Measurements from ENCODE around the gene FHAD1.
"Not testable (repeated sequence)": the region's sequence is repeated elsewhere in the genome, so short reads cannot be mapped to it uniquely, and the experiment has no call there.

Gene FHAD1

DNA sequence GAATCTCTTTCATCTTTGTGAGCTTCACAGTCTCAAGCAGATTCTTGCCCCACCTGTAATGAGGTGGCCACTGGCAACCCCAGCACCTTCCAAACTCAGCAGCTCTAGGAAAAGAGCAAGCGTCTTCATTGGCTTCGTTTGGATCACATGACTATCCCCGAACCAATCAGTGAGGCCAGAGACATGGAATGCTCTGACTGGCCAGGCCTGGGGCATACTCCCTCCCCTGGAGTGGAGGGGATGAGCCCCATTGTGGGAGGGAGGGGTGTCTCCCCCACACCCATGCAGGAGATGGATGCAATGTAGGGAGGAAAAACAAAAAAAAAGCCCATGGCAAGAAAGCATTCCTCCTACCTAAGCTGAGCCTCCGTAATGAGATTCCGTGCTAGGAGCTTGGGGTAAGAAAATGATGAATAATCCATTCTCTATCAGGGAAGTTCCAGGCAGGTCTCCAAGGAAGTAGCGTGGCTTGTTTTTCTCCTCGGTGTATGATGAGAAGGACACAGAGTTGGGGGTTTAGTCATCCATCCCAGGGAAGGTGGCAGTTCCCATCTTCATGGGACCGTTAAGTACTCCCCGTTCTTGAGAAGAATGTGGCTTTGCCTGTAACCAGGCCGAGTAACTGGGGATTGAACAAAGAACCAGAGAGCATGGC, 32.7 kb downstream of the FHAD1 start:
- no peak for DNase-seq

DNA sequence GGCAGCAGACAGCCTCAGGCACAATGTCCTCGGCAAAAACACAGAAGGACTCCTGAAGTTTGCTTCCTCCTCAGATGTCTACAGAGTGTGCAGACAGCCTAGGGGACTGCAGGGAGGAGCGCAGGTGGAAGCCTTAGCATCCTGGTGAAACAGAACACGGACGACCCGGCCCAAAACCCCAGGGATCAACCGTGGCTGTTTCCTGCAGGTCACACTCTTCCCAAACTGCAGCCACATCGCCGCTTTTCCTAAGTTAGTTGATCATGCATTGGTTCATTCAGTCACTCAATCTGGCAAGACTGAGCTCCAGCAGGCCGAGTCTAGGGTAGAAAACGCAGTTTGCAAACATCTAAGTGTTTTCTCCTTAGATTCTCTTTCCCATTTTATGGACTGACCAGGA, 33.4 kb downstream of the FHAD1 start:
- DNase-seq, result no peak

DNA sequence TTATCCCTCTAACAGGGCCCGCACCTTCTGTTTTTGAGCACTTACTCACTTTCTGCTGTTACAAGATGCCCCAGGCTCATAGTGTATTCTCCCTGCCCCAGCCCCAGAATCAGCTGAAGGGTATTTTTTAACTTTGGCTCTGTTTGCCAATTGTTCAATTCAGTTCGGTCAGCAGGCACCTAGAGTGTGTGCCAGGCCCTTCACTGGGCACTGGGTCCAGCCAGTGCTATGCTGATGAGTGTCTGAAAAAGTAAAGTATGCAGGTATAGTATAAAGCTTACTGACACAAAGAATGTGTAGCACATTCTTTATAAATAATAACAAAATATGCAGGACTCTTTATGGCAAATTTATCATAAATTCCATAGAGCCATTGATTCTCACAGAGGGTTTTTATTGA, 35.0 kb downstream of the FHAD1 start:
- DNase-seq, result no peak

DNA sequence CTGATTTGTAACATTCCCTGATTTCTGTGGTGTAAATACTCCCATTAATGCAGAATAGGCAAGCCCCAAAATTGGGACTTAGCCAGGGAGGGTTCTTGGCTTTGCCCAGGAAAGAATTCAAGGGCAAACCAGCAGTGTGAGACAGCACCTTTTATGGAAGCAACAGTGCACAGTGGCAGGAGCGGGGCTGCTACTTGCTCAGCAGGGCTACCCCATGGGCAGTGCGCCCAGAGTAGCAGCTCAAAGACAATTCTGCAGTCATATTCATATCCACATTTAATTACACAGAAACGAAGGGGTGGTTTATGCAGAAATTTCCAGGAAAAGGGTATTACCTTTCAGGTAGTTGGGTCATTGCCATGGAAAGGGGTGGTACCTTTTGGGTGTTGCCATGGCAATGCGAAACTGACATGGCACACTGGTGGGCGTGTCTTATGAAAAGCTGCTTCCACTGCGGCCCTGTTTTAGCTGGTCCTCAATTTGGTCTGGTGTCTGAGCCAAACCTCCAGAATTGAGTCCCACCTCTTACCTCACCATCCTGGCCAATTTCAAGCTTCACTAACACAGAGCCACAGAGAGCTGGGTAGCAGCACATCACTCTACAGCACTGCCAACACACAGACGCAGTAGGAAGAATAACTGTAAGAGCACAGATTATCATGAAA, 35.9 kb downstream of the FHAD1 start:
- no peak for DNase-seq

DNA sequence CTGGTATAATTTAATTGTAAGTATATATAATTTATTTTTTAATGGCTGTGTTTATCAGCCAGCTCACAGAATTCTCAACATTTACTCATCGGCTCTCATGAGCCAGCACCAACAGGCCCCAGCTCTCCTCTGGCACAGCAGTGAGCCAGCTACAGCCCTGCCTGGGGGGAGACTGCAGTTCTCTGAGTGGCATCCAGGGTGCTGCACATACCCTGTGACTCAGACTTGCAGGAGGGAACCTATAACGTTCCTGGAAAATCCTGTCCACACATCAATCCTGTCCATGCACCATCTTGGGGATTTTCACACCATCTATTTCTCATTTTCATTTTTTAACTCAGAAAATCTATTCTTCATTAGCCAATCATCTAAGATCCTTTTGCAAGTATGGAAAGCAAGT, 36.5 kb downstream of the FHAD1 start:
- no peak for DNase-seq

DNA sequence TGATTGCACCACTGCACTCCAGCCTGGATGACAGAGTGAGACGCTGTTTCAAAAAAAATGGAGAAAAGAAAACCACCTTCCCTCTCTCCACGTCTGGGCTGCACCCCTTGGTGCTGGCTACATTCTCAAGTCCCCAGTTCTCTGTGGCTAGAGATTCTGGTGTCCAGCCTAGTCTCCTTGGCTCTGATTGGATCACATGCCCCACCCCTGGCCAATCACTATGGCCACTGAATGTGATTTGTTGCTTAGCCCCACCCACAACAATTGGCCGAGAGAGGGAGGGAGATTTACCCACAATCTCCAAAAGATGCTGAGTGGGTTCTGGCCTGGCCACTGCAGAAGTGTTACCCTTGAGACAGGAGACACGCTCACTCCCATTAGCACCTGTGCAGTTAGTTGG, 39.4 kb downstream of the FHAD1 start:
- no peak for DNase-seq

DNA sequence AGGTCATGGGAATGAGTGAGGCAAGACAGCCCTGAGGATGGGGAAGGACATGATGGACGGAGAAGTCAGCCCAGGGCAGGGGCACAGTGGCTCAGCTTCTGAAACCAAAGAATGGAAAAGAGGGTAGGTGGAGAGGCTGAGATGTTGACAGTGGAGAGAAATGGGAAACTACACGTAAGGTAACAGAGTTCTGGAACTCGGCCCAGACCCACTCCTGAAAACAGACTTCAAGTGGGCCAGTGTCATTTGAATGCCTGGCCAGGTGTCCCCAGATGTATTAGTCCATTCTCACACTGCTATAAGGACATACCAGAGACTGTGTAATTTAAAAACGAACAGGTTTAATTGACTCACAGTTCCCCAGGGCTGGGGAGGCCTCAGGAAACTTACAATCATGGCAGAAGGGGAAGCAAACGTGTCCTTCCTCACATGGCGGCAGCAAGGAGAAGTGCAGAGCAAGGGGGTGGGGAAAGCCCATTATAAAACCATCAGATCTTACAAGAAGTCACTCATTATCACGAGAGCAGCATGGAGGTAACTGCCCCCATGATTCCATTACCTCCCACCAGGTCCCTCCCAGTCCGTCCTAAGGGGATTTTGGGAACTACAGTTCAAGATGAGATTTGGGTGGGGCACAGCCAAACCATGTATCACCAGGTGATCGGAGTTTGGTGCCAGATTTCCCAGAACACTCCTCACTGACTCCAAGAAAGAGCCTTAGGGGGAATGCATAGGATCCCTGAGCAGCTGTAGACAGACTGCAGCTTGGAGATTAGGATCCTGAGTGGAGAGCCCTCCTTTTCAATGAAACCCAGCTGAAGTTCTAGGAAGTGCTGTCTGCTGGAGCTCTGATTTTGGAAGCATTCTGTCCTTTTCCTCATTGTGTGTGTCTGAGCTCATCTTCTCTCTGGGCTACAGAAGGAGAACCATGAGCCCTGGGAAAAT, 40.3 kb downstream of the FHAD1 start:
- DNase-seq, result no peak

DNA sequence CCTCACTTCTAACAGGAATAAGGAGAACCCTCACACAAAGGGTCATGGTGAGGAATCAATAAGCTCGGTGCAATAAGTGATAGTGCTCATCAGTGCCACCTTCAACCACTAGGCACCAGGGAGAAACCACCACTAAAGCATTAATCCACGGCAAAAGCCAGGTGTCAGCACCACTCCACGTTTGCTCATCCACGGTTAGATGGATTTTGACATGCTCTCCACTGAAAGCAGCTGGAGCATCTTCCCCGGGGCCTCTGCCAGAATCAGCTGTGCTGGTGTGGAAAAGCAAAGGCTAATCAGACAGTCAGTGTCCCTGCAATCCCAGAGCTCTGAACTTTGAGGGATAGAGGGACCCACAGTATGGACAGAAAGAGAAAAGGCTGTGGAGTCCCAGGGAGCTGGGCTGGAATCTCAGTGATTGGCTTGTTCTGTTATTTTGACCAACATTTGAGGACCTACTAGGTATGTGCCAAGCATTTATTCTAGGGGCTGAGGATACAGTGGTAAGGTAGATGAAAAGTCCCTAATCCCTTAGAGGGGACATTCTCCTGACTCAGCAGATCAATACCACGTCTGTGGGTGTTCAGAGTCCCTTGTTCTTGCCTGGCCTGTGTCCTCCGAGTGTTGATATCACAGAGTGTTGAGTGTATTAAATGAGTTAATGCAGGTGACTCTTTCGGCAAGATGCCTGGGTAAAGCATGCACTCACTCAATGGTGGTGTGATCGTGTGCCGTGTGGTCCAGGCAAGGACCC, 41.3 kb downstream of the FHAD1 start:
- DNase-seq, result no peak

DNA sequence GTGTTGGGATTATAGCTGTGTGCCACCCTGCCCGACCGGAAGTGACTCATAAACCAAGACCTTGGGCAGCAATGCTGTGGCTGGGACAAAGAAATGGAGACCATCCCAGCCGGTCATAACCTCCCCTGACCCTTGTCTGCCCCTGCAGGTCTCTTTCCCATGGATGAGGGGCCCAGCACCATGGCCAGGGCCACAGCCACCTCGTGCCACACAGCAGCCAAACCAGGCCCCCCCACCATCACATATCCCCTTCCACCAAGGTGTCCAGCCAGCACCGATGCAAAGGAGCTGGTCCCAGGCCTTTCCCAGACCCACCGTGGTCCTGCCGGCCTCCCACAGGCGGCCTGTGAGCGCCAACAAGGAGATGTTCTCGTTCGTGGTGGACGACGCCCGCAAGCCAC, 42.2 kb downstream of the FHAD1 start:
- DNase-seq, result no peak

DNA sequence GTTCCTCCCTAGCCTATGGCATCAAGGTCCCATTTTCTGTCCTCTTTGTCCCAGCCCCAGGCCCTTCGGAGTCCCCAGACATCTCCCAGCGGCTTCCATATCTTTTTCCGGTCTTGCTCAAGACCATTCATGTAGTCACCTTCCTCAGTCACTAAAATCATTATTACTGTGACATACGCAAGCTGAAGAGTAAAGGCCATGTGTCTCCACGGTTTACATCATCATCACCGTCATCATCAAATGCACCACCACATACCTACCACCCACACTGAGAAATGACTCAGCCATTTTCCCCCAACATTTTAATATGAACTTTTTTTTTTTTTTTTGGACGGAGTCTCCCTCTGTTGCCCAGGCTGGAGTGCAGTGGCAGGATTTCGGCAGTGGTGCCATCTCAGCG, 43.4 kb downstream of the FHAD1 start:
- DNase-seq, result no peak

DNA sequence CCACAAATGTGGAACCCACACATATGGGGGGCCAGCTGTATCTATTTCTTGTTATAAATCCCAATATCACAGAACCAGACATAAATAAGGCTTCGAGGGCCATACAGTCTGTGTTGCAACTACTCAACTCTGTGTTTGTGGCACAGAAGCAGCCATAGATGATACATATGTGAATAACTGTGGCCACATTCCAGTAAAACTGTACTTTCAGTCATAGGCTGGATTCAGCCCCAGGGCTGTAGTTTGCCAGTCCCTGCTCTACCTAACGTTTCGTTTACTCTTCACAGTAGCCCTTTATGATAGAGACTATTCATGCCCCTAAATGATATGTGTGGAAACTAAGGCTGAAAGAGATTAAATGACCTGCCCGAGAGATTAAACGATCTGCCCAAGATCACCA, 48.7 kb downstream of the FHAD1 start:
- DNase-seq, result no peak

DNA sequence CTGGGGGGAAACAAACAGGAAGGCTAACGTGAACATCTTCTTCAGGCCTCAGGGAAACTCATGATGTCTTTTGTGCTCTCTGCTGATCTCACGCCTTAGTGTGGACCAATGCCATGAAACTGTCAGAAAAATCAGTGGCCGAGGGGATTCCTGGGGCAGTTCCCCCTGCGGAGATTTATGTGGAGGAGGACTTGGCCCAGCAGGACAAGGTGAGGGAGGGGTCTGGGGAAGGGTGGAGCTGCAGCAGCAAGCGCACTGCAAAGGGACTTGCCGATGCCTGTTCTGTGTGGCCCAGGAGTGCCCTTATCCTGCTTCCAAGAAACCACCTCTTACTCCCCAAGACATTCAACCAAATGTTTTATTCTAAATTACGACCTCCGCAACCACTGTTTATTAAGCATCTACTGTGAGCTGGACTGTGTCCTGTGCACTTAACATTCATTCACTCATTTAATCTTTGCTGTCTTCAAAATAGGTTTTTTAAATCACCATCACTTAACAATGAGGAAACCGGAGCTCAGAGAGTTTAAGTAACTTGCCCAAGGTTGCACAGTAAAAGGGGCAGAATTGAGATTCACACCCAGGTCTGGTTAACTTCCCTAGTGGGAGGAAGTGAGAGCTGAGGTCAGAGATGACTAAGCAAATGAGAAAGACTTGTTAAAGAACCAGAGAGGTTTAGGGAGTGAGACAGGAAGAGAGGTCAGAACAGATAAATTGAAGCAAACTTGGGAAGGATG, 49.7 kb downstream of the FHAD1 start:
- DNase-seq, result no peak

DNA sequence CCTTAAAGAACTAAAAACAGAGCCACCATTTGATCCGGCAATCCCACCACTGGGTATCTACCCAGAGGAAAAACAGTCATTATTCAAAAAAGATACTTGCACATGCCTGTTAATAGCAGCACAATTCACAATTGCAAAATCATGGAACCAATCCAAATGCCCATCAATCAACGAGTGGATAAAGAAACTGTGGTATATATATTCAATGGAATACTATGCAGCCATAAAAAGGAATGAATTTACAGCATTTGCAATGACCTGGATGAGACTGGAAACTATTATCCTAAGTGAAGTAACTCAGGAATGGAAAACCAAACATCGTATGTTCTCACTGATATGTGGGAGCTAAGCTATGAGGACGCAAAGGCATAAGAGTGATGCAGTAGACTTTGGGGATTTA, 51.0 kb downstream of the FHAD1 start:
- not testable (repeated sequence) for DNase-seq

DNA sequence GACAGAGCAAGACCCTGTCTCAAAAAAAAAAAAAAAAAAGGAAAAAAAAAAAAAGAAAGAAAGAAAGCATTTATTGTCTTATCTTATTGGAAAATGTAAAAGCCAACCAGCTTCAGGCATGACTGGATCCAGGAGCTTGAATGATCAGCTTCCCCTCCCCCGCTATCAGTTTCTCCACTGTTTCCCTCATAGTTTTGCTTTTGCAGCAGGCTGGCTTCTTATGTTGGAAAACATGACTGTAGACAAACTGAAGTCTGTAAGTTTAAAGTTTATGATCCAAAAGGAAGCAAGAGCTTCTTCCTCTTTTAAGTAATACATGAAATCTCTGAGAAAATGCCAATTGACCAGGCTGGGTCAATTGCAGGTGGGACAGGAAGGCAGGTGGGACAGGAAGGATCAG, 52.2 kb downstream of the FHAD1 start:
- DNase-seq, result no peak

DNA sequence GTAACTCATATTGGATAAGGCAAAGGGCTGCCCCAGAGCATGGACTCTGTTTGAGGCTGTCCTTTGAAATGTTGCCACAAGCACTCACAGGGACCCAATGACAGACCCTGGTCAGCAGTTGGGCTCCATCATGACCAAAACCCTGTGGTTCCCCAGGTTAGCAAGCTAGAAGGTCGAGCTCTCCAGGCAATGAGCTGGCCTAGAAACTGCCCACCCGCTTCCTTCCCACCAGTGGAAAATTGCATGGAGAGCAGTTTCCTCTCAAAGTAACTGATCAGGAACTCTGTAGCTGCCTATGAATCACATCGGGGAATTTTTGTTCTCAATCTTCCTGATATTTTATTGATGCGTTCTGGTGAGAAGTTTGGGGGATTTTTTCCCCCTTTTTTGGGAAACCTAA, 52.8 kb downstream of the FHAD1 start:
- no peak for DNase-seq

DNA sequence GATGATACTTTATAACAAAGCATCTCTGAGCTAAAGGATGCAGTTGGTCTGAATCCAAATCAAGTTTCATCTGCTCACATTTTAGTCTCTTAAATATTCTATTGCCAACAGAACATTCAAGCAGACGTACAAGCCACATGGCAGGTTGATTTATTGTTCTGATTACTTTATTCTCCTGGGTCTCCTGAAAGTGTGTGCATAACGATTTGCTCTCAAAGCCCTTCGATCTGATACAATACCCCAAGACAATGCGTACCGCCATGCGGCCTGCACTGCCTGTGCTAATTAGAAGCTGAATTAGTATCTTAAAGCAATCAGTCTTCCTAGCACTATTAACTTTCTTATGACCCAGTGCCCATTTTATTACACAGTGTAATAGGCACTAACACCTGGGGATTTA, 56.9 kb downstream of the FHAD1 start:
- DNase-seq, result no peak

DNA sequence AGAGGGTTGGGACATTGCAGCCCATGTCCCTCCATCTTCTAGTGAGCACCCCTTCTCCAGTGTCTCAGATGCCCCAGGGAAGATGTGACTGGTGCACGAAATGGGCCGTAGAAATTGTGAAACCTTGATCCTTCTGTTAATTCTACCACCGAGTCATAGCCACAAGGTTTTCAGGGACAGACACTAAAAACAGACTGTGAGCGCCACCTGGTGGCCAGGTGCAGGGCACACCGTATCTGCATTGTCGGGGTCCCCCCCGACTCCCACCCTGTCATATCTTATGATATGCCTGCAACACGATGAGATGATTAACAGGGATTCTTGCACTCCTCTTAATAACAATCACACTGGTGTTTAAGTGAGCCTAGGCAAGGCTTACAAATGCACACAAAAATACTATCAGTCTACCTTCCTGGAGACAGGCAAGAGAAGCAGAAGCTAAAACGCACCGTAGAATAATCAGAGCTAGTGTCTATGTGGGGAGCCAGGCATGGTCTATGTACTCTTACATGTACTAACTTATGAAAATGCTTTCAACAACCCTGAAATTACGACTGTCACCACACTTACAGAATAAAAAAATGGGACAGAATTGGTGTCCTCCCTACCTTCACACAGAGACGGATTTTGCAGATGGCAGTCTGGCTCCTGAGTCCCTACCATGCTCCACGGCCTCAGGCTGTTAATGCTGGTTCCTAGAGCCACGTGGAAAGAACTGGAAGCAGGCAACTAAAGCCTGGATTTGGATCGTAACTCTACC, 57.9 kb downstream of the FHAD1 start:
- DNase-seq, result peak; percentile 74

DNA sequence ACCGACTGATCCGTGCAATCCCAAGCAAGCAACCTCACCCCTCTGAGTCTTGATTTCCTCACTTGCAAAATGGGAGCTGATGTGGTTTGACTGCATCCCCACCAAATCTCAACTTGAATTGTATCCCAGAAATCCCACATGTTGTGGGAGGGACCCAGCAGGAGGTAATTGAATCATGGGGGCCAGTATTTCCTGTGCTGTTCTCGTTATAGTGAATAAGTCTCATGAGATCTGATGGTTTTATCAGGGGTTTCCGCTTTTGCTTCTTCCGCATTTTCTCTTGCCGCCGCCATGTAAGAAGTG, 58.4 kb downstream of the FHAD1 start:
- DNase-seq, result no peak

DNA sequence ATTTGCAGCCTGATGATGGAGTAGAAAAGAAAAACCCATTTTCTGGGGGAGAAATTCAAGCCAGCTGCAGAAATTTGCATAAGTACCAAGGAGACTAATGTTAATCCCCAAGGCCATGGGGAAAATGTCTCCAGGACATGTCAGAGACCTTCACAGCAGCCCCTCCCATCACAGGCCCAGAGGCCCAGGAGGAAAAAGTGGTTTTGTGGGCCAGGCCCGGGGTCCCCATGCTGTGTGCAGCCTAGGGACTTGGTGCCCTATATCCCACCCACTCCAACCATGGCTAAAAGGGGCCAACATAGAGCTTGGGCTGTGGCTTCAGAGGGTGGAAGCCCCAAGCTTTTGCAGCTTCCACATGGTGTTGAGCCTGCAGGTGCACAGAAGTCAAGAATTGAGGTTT, 59.3 kb downstream of the FHAD1 start:
- not testable (repeated sequence) for DNase-seq

DNA sequence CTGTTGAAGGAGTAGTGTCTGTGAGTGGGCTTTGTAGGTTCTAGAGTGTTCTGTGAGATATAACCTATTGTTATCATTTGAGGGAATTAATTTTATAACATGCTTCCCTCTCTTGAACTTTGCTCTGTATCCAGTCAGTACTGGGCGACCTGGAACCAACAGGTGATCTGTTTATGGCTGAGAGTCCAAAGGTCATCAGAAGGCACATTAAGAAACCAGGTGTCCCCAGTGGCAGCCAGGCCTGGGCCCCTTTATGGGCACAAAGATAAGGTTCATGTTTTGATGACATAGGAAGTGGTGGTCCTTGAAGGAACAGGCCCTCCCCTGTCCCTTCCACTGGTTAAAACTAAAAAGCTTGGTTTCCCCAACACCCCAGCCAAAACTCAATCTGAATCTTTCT, 61.1 kb downstream of the FHAD1 start:
- DNase-seq, result no peak

DNA sequence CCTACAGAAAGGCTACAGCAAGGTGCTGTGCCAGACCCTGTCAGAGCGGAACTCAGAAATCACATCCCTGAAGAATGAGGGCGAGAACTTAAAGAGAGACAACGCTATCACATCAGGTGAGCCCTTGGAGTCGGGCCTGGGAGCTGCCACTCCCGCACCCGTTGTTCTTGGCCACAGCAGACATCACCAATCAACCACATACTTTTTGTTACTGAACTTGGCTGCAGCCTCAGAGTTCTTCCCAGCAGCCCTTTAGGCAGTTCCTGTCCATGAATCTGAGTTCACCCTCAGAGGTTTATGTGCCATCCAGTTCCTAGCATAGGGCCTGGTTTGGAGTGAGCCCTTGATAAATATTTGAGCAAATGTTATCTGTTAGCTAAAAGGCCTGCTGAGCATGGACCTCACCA, 61.6 kb downstream of the FHAD1 start:
- no peak for DNase-seq

DNA sequence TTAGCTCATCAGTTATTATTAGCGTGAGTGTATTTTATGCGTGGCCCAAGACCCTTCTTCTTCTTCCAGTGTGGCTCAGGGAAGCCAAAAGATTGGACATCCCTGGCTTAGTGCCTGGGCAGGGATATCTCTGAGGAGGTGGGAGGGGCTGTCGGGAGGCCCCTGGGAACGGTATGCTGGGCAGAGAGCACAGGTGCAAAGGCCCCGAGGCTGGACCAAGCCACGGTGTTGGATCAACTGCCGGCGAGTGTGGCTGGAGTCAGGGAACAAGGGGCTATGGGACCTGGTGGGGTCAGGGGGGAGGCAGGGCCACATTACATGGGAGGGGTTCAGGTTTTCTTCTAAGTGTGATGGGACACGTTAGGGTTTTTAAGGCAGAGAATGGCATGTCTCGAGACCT, 62.7 kb downstream of the FHAD1 start:
- no peak for DNase-seq
